B cell (primary cell): ENCODE measurements around the gene OXTR. TPM values are rescaled to one million over a fixed set of nuclear protein-coding genes. Genes with fewer than 3 reads are reported as not detected.

Source experiments
- ATAC-seq: fragments of 200-7000 bp; cut with Tn5 transposase; one replicate; pipeline ENCODE4 v1.10.0; 2021; ENCODE audit warnings: low read depth, mild to moderate bottlenecking, moderate number of reproducible peaks, moderate library complexity
- CTCF ChIA-PET: fragments of 350-600 bp; sonication (Branson Sonifier 250); formaldehyde crosslinking; loops from one replicate; lab custom pipeline; 2021; ENCODE audit warnings: antibody characterized with exemption, inconsistent platforms; lab: Charles Lee
- POLR2A ChIA-PET: fragments of 350-600 bp; sonication (Branson Sonifier 250); formaldehyde crosslinking; loops from one replicate; lab custom pipeline; 2021; ENCODE audit warnings: antibody characterized with exemption; lab: Charles Lee
- DNase-seq: peaks from one replicate; pipeline ENCODE4 v3.0.0; 2013
- H2AFZ ChIP-seq: 2 replicates; pipeline ENCODE4 v1.6.1; 2012; ENCODE audit warnings: mild to moderate bottlenecking, low read depth, low read length; ENCODE audit not compliant: insufficient read depth, poor library complexity, severe bottlenecking
- H3K27ac ChIP-seq, 2 donors: 1 replicate in 1 of 2; 2 replicates in 1 of 2; pipeline ENCODE4 v1.5.1; 2012 to 2013; ENCODE audit warnings: low read length in 2 of 2, mild to moderate bottlenecking in 2 of 2, moderate library complexity in 1 of 2
- H3K27me3 ChIP-seq, 4 experiments: fragments of 200-600 bp in 1 of 4; sonication (generic) in 1 of 4; replicated peaks in 1 of 4; 1 replicate in 2 of 4; 2 replicates in 2 of 4; pipeline versions ENCODE4 v1.6.1 to v1.7.0; 2013 to 2016; ENCODE audit warnings: low read length in 3 of 4, mild to moderate bottlenecking in 2 of 4, mixed read lengths in 1 of 4, moderate library complexity in 1 of 4; ENCODE audit not compliant: insufficient read depth in 4 of 4, control insufficient read depth in 3 of 4; ENCODE audit errors: control extremely low read depth in 1 of 4
- H3K36me3 ChIP-seq, 2 experiments: replicated peaks in 1 of 2; 1 replicate in 1 of 2; 2 replicates in 1 of 2; pipeline versions ENCODE4 v1.6.1 to v1.7.1; 2013; ENCODE audit warnings: low read length in 1 of 2; ENCODE audit not compliant: insufficient read depth in 2 of 2, control insufficient read depth in 1 of 2; ENCODE audit errors: control extremely low read depth in 1 of 2, extremely low read depth in 1 of 2
- H3K4me1 ChIP-seq, 2 donors: fragments of 200-600 bp in 1 of 2; sonication (generic) in 1 of 2; 1 replicate in 1 of 2; 2 replicates in 1 of 2; pipeline versions ENCODE4 v1.5.1 to v1.6.1; 2013 to 2017; ENCODE audit warnings: low read length in 2 of 2; ENCODE audit not compliant: control insufficient read depth in 2 of 2, insufficient read depth in 2 of 2
- H3K4me2 ChIP-seq: replicated peaks from 2 replicates; pipeline ENCODE3; 2012; ENCODE audit warnings: mild to moderate bottlenecking, low read depth, low read length; ENCODE audit not compliant: poor library complexity, severe bottlenecking
- H3K4me3 ChIP-seq, 5 experiments: fragments of 200-600 bp in 1 of 5; sonication (generic) in 1 of 5; 1 replicate in 3 of 5; 2 replicates in 2 of 5; pipeline versions ENCODE4 v1.5.1 to v1.7.0; 2011 to 2016; ENCODE audit warnings: low read length in 4 of 5, mild to moderate bottlenecking in 4 of 5, low read depth in 2 of 5, control low read depth in 1 of 5, moderate library complexity in 1 of 5; ENCODE audit not compliant: insufficient read depth in 1 of 5; ENCODE audit errors: control extremely low read depth in 1 of 5, extremely low read depth in 1 of 5
- H3K79me2 ChIP-seq: fragments of 200-600 bp; sonication (generic); one replicate; pipeline ENCODE4 v1.6.0; 2016; ENCODE audit warnings: low read length; ENCODE audit not compliant: control insufficient read depth, insufficient read depth
- H3K9ac ChIP-seq: fragments of 200-600 bp; sonication (generic); 2 replicates; pipeline ENCODE4 v1.6.1; 2017; ENCODE audit warnings: mild to moderate bottlenecking, low read length, moderate library complexity
- H3K9me3 ChIP-seq, 3 donors: one replicate each; pipeline versions ENCODE4 v1.6.1 to v1.7.1; 2013; ENCODE audit warnings: low read length in 2 of 3; ENCODE audit not compliant: control insufficient read depth in 2 of 3, insufficient read depth in 1 of 3; ENCODE audit errors: control extremely low read depth in 1 of 3
- H4K20me1 ChIP-seq: 2 replicates; pipeline ENCODE4 v1.6.0; 2012; ENCODE audit warnings: mild to moderate bottlenecking, low read length; ENCODE audit not compliant: insufficient read depth, control insufficient read depth, poor library complexity, severe bottlenecking
- H3K27ac Mint-ChIP-seq: one replicate; pipeline ENCODE4 v1.8.0; 2021; ENCODE audit warnings: mixed read lengths
- H3K27me3 Mint-ChIP-seq: one replicate; pipeline ENCODE4 v1.8.0; 2021; ENCODE audit warnings: mixed read lengths
- H3K4me1 Mint-ChIP-seq: one replicate; pipeline ENCODE4 v1.8.0; 2021; ENCODE audit warnings: mixed read lengths
- H3K4me3 Mint-ChIP-seq: one replicate; pipeline ENCODE4 v1.8.0; 2021; ENCODE audit warnings: mixed read lengths
- H3K9me3 Mint-ChIP-seq: one replicate; pipeline ENCODE4 v1.8.0; 2022; ENCODE audit warnings: mixed read lengths; ENCODE audit not compliant: insufficient read depth
- CTCF ChIP-seq: fragments of 200-600 bp; IDR thresholded peaks from one replicate; pipeline ENCODE4 v1.8.0; 2022; ENCODE audit warnings: antibody characterized with exemption, mild to moderate bottlenecking
- EZH2 ChIP-seq: IDR thresholded peaks from 2 replicates; pipeline ENCODE4 v1.6.1; 2012; ENCODE audit warnings: borderline replicate concordance, low read depth, mild to moderate bottlenecking, moderate library complexity, low read length; ENCODE audit not compliant: insufficient read depth, poor library complexity, severe bottlenecking
- WGBS: methylation state at CpG from one replicate; pipeline ENCODE4 v1.1.5; 2013; ENCODE audit warnings: missing lambda C conversion rate; ENCODE audit not compliant: insufficient coverage; 5-methylcytosine and 5-hydroxymethylcytosine counted together
- intact Hi-C: fragments of 100-400 bp; cut with micrococcal nuclease; formaldehyde crosslinking; loops from one replicate; pipeline ENCODE4 v1.10.0; 2022
- polyA plus RNA-seq: library from polyadenylated mRNA; depleted of rRNA; stranded (reverse); fragments of >200 nt; gene quantifications from 2 replicates; pipeline ENCODE4 v1.2.3, GENCODE V29; 2012
- total RNA-seq, 2 donors: library from RNA; stranded (reverse); fragments of 120-200 nt in 1 of 2; gene quantifications; 1 replicate in 1 of 2; 2 replicates in 1 of 2; pipeline versions ENCODE4 v1.2.3 to v1.2.4, GENCODE V29; 2013 to 2022

OXTR gene
- total and polyA plus RNA-seq, 2 donors (not counting 1 experiment from before 2014, with no cell fraction given) = 0.13 to 0.17 TPM

- CTCF ChIA-PET = no interaction called here
- H3K4me2 ChIP-seq = no peak overlapping the region
- Mint-ChIP-seq H3K27ac (no peak overlapping the region), H3K9me3 (no peaks in the 10 kb centered on the region), H3K4me1 (no peaks in the 10 kb centered on the region), H3K27me3 (peaks cover 3% of the 10 kb centered on the region), H3K4me3 (no peak overlapping the region)
- H3K27ac ChIP-seq = no peak overlapping the region
- H3K79me2 ChIP-seq = no peaks in the 10 kb centered on the region
- intact Hi-C loops = no loop called here
- no peaks in the 10 kb centered on the region for H3K36me3 ChIP-seq
- no peak for TF ChIP-seq CTCF
- no peak for TF ChIP-seq EZH2
- ATAC-seq = no peak
- H3K27me3 ChIP-seq = no peaks in the 10 kb centered on the region
- H3K4me1 ChIP-seq = no peaks in the 10 kb centered on the region
- H3K4me3 ChIP-seq = no peak overlapping the region
- DNase-seq = no peak
- H4K20me1 ChIP-seq = no peaks in the 10 kb centered on the region
- POLR2A ChIA-PET = no interaction called here
- H2AFZ ChIP-seq = no peak overlapping the region
- H3K9me3 ChIP-seq = peaks cover 2 to 20% (median 4%) of the 10 kb centered on the region in 3 donors
- 100% methylated on average over 1 of the region's 2 CpGs for WGBS
- no peak overlapping the region for H3K9ac ChIP-seq
Observed at GRCh38 chr3:8790529-8790928, 21.1 kb upstream of the OXTR start.

- no peak for ATAC-seq
- CTCF ChIA-PET = no interaction called here
- WGBS = 100% methylated on average over 1 of the region's 3 CpGs
Observed at GRCh38 chr3:8784676-8785435, 15.4 kb upstream of the OXTR start.

More at GRCh38 chr3:8784676-8785435, 15.4 kb upstream of the OXTR start:
- no peak for DNase-seq
- Mint-ChIP-seq H3K27me3 (no peaks in the 10 kb centered on the region), H3K9me3 (no peaks in the 10 kb centered on the region), H3K4me3 (no peak overlapping the region), H3K4me1 (no peaks in the 10 kb centered on the region), H3K27ac (no peak overlapping the region)
- H3K4me1 ChIP-seq = no peaks in the 10 kb centered on the region
- H3K9ac ChIP-seq = no peak overlapping the region
- no peaks in the 10 kb centered on the region for H4K20me1 ChIP-seq
- no peak overlapping the region for H3K4me3 ChIP-seq
- no peaks in the 10 kb centered on the region for H3K36me3 ChIP-seq
- POLR2A ChIA-PET = no interaction called here
- no peaks in the 10 kb centered on the region for H3K79me2 ChIP-seq
- no peaks in the 10 kb centered on the region for H3K27me3 ChIP-seq
- peaks cover 0 to 16% (median 4%) of the 10 kb centered on the region in 3 donors for H3K9me3 ChIP-seq
- no peak overlapping the region for H2AFZ ChIP-seq
- intact Hi-C loops = no loop called here
- H3K4me2 ChIP-seq = no peak overlapping the region
- TF ChIP-seq EZH2 (no peak), CTCF (no peak)
- no peak overlapping the region for H3K27ac ChIP-seq
